Bronchial smooth muscle cell (primary cell): ENCODE results near the gene HIBADH. TPM values are rescaled to one million over a fixed set of nuclear protein-coding genes. Genes with fewer than 3 reads are reported as not detected.

Experiments used
- total RNA-seq: library from RNA; depleted of rRNA; stranded (reverse); fragments of >200 nt; gene quantifications from 2 replicates; pipeline ENCODE4 v1.2.1, GENCODE V29; 2014

The HIBADH gene
- total RNA-seq: 70.3 and 85.7 TPM in 2 replicates

GRCh38 chr7:27662490-27663205 is at the start of gene HIBADH:
Gene HIBADH, minus strand, starts transcription at chr7:27662883. Its CDS starts 95 bp downstream, at chr7:27662788.

Other genes starting within 250 kb of the HIBADH start
- 73.3 and 86.7 TPM in 2 replicates for gene TAX1BP1, start 77.3 kb upstream of the HIBADH start, total RNA-seq